Neural crest cell (in vitro differentiated cells): ENCODE measurements around the gene IL1B. TPM values are rescaled to one million over a fixed set of nuclear protein-coding genes. Genes with fewer than 3 reads are reported as not detected.
"Not testable (repeated sequence)": the region's sequence is repeated elsewhere in the genome, so short reads cannot be mapped to it uniquely, and the experiment has no call there.

Experiments used
- DNase-seq: peaks from one replicate; pipeline ENCODE4 v3.0.0; 2021; ENCODE audit warnings: low read depth, mixed read lengths, low spot score
- H3K27ac Mint-ChIP-seq: one replicate; pipeline ENCODE4 v1.8.0; 2021; ENCODE audit warnings: mild to moderate bottlenecking, mixed read lengths; ENCODE audit not compliant: unreplicated experiment
- H3K27me3 Mint-ChIP-seq: 2 replicates; pipeline ENCODE4 v1.8.0; 2021; ENCODE audit warnings: low read depth, mild to moderate bottlenecking, mixed read lengths
- H3K36me3 Mint-ChIP-seq: 2 replicates; pipeline ENCODE4 v1.8.0; 2021; ENCODE audit warnings: low read depth, mild to moderate bottlenecking, mixed read lengths
- H3K4me1 Mint-ChIP-seq: 2 replicates; pipeline ENCODE4 v1.8.0; 2021; ENCODE audit warnings: mixed read lengths
- H3K4me3 Mint-ChIP-seq: one replicate; pipeline ENCODE4 v1.8.0; 2021; ENCODE audit warnings: mild to moderate bottlenecking, mixed read lengths
- H3K9me3 Mint-ChIP-seq: 2 replicates; pipeline ENCODE4 v1.8.0; 2021; ENCODE audit warnings: mixed read lengths
- CTCF ChIP-seq: fragments of 200-600 bp; sonication (generic); conservative IDR thresholded peaks from 2 replicates; pipeline ENCODE4 v1.5.0; 2021; ENCODE audit warnings: antibody characterized with exemption, mild to moderate bottlenecking
- total RNA-seq: library from RNA; stranded (reverse); gene quantifications from 2 replicates; pipeline ENCODE4 v1.2.1, GENCODE V29; 2021

IL1B gene
- total RNA-seq, 1 donor from 2014 or later: not detected

DNA sequence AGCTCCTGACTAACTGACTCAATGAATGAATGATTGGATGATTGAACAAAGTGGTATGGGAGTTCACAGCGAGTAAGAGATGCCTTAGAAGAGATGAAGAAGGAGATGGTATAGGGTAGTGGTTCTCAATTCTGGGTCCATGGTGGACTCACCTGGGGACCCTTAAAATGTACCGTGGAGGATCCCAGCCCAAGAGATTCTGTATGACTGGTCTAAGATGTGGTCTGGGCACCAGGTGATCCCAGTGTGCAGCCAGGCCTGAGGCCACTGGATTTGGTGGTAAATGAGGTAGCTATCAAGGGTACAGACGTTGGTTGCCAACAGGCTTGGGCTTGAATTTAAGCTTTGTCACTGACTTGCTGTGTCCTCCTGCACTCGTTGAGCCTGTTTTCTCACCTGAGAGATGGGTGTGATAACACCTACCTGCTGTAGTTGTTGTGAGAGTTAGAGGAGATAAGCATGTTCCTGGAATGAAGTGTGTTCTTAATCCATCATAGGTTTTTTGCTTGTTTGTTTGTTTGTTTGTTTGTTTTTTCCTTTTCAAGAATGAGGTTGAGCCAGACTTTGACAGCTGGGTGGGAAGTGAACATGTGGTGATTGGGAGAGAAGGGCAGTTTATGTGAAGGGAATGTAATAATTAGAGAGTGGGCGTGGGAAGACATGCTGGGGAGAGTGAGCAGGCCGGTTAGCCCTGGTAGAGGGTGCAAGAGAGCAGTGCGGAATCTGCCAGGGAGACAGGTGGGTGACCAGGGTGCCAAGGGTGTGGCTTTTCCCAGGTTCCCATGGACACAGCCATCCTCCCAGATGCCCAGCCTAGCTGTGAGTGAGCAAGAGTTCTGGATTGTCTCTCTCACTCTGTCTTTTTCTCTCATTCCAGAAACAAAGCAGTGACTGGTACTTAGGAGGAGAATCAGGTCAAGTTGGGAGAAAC is 31.4 kb upstream of the IL1B start:
- H3K27ac Mint-ChIP-seq: peak overlapping the region; percentile 83
- H3K27me3 Mint-ChIP-seq: peaks cover 3% of the 10 kb centered on the region
- no peaks in the 10 kb centered on the region for H3K4me1 Mint-ChIP-seq
- H3K36me3 Mint-ChIP-seq: peaks cover 13% of the 10 kb centered on the region
- no peak overlapping the region for H3K4me3 Mint-ChIP-seq
- H3K9me3 Mint-ChIP-seq: peaks cover 25% of the 10 kb centered on the region
- TF ChIP-seq CTCF: no peak
- no peak for DNase-seq

- Mint-ChIP-seq H3K4me3 (no peak overlapping the region), H3K27me3 (peaks cover 3% of the 10 kb centered on the region), H3K27ac (no peak overlapping the region), H3K4me1 (no peaks in the 10 kb centered on the region), H3K9me3 (peaks cover 28% of the 10 kb centered on the region), H3K36me3 (peaks cover 13% of the 10 kb centered on the region)
- DNase-seq: no peak
- no peak for TF ChIP-seq CTCF
These were observed 29.7 kb upstream of the IL1B start for GRCh38 chr2:112866128-112866835.

DNA sequence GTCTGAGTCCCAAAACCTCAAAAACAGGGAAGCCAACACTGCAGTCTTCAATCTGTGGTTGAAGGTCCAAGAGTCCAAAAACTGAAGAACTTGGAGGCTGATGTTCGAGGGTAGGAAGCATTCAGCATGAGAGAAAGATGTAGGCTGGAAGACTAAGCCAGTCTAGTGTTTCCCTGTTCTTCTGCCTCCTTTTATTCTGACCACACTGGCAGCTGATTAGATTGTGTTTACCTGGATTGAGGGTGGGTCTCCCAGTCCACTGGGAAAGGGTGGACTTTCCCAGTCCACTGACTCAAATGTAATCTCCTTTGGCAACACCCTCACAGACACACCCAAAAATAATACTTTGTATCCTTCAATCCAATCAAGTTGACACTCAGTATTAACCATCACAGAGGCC is 27.5 kb upstream of the IL1B start:
- no peak for TF ChIP-seq CTCF
- no peaks in the 10 kb centered on the region for H3K4me1 Mint-ChIP-seq
- peaks cover 3% of the 10 kb centered on the region for H3K27me3 Mint-ChIP-seq
- no peak overlapping the region for H3K4me3 Mint-ChIP-seq
- no peak for DNase-seq
- H3K27ac Mint-ChIP-seq: no peak overlapping the region
- H3K36me3 Mint-ChIP-seq: peaks cover 14% of the 10 kb centered on the region
- H3K9me3 Mint-ChIP-seq: peaks cover 29% of the 10 kb centered on the region

- H3K27ac Mint-ChIP-seq, DNase-seq, H3K27me3 Mint-ChIP-seq, H3K4me1 Mint-ChIP-seq, H3K4me3 Mint-ChIP-seq, H3K36me3 Mint-ChIP-seq: not testable (repeated sequence)
- H3K9me3 Mint-ChIP-seq: peaks cover 23% of the 10 kb centered on the region
These were observed 23.0 kb upstream of the IL1B start for GRCh38 chr2:112859406-112860183.

DNA sequence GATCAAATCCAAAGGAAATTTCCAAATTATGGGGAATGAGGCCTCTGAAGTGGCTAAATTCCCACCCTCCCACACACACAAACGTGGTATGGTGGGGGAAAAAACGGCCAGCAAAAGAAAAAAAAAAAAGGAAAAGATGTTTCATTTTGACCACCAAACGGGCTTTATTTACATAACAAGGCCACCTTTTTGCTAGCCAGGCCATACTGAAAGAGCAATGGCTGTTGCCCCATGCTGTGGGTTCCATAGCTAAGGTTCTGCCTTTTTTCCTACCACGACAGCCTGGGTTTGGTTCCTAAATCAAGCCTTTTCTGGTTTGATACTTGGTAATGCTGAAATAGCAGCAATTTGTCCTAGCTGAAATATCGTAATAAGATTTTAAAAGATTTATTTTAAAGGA is 14.0 kb upstream of the IL1B start:
- no peak for DNase-seq
- no peak overlapping the region for H3K27ac Mint-ChIP-seq
- peaks cover 14% of the 10 kb centered on the region for H3K9me3 Mint-ChIP-seq
- no peak for TF ChIP-seq CTCF
- peaks cover 5% of the 10 kb centered on the region for H3K36me3 Mint-ChIP-seq
- peaks cover 7% of the 10 kb centered on the region for H3K27me3 Mint-ChIP-seq
- H3K4me3 Mint-ChIP-seq: no peak overlapping the region
- H3K4me1 Mint-ChIP-seq: no peaks in the 10 kb centered on the region
